GM21447 (cell line): ENCODE measurements around the gene PRKAA1.

Experiments used
- ATAC-seq: cut with Tn5 transposase; IDR thresholded peaks from one replicate; pipeline ENCODE4 v1.9.1; 2021; ENCODE audit not compliant: unreplicated experiment

The PRKAA1 gene

DNA sequence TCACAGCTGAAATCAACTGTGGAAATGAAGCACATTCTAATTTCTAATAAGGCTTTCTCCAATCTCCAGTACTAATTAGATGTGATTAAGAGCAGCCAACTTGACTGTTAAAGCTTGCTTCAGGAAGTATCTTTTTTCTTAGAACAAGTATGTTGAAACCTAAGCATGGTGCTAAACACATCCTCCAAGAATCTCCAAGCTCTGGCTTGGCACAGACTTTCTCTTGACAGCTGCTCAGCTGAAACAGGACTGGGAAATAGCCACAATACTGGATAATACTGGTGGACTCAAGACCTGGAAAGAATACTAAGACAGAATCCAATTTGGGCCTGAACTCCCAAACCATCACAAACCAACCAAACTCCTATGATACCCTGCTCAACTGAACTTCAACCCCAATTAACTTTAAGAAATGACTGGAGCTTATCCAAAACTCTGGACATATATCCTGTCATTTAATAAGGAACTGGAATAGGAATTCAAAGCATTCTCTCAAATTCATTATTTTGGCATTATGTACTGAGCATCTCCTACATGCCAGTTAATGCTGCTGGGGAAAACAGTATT, 16.2 kb downstream of the PRKAA1 start:
- ATAC-seq = no peak

DNA sequence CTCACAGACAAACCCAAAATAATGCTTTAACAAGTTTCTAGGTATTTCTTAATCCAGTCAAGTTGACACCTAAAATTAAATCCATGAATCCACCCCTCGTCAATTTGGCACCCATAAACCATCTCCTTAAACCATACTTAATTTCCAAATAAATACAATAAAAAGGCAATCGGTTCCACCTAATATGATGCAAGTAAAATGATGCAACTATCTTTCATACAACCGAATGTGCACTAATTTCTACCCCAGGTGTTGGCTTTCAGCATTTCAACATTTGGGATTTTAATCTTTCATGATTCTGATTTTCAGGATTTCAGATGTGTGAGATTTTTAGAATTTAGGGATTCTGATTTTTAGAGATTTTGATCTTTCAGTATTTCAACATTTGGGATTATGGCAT, 17.3 kb downstream of the PRKAA1 start:
- no peak for ATAC-seq

DNA sequence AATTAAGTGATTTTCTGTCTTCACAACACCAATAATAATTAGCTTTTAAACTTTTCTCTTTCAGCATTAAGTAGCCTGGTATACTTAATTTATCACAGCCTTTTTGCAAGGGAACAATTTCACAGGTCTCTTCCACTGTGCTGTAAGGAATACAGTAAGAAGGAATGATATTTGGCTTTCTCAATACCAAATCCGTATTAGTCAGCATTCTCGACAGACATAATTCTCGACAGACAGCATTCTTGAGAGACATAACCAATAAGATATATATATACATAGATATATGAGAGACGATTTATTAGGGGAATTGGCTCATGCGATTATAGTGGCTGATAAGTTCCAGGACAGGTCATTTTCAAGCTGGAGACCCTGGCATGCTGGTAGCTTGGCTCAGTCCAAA, 18.0 kb downstream of the PRKAA1 start:
- ATAC-seq = no peak

DNA sequence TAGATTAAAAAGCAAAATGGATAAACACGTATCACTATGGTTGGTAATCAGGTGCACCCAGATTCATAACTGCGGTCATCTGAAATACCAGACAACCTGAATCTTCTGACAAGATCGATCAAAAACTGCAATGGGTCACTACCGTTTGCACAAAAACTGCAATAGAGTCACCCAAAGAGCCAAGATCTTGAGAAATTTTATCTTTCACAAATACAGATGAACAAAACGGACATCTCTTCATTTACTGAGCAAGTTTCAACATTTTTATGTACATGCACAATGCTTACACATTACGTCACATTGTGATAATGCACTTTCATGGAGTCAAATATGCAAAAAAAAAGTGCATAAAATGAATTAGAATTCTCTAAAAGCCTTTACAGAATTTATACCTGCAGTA, 18.6 kb downstream of the PRKAA1 start:
- no peak for ATAC-seq

DNA sequence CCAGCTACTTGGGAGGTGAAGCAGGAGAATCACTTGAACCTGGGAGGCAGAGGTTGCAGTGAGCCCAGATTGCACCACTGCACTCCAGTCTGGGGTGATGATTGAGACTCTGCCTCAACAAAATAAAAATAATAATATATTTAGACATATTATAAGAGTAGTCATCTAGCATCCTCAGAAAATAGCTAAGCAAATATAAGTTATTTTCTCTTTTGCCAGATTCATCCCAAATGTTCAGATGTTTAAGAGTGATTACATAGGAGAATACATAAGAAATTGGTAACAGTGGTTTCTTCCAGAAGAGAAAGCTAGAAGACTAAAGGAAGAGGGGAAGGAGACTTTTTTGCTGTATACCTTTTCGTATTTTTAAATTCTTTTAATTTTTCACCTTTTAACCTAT, 20.0 kb downstream of the PRKAA1 start:
- no peak for ATAC-seq

GRCh38 chr5:40776658-40776977, 21.6 kb downstream of the PRKAA1 start:
- ATAC-seq = no peak

- ATAC-seq = no peak
These were observed 22.1 kb downstream of the PRKAA1 start for GRCh38 chr5:40775846-40776657.

DNA sequence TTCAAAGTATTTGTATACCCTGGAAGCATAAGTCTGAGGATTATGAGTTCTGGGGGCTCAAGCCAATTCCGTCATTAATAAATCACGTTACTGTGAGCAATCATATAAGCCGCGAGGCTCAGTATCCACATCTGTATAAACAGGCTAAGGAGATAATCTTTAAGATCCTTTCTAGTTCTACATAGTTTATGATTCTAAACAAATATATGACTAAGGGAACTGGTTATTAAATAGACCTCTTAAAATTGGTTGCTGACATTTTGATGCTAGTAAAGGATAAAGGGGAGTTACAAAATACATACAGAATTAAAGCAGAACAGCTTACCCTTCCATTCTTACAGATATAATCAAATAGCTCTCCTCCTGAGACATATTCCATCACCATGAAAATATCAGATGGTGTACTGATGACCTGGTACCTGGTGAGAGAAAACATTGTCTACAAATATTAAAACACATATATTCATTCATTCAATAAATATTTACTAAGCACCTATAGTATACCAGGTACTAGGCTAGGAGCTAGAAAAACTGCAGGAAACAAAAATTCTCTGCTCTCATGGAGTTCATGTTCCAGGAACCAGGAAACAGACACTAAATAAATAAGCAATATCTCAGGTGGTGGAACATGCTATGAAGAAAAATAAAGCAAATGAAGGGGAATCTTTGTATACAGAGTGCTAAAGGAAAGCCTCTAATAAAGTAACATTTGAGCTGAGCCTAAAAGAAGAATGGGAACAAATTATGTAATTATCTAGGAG, 22.9 kb downstream of the PRKAA1 start:
- no peak for ATAC-seq

DNA sequence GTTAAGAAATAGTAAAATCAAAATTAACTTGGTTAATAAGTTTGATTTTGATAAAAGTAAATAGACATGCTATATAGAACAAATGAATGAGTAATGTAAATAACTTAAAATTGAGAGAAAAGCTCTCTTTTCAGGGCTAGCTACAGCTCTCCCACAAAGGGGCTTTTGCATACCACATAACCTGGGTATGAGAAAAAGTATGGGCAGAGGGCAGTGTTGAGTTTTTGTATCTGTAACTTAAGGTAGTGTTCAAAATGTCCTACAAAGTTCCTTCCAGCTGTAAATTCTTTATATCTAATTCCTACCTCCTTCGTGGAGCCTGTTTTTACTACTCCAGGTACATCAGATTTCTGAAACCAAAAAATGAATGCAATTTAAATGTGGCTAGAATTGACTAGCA, 23.6 kb downstream of the PRKAA1 start:
- no peak for ATAC-seq

DNA sequence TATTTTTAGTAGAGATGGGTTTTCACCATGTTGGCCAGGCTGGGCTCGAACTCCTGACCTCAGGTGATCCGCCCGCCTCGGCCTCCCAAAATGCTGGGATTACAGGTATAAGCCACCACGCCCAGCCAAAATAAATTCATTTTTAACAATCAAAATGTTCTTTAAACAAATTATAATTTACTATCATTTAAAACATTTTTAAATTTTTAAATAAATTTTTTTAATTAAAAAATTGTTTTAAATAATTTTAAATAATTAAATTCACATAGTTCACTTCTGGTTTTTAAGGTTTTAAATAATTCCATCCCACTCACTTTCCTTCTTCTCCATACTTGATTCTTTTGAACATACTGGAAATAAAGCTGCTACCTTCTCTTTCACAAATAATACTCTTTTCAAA, 27.4 kb downstream of the PRKAA1 start:
- ATAC-seq = no peak

- no peak for ATAC-seq
These were observed 35.5 kb downstream of the PRKAA1 start for GRCh38 chr5:40762705-40763104.

GRCh38 chr5:40757400-40757799, 40.8 kb downstream of the PRKAA1 start:
- no peak for ATAC-seq

- peak; percentile 87 for ATAC-seq
These were observed 42.5 kb downstream of the PRKAA1 start, which contains the start of gene TTC33 for GRCh38 chr5:40755407-40756365. Gene TTC33 (minus strand): TSS chr5:40755961. CDS start chr5:40747018, 8,943 bp downstream.

DNA sequence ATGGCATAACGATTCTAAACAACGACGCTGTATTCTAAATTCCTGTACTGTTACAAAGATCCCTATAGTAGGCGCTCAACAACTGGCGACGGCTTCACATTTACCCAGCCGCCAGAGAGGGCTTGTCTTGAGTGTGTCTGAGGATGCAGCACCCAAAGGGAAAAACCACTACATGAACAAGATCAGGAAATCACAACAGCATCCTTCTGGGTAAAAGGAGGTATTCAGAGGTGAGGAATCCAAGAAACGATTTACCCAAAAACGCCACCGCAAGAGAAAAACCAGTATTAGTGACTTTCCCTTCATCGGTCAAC, 43.1 kb downstream of the PRKAA1 start:
- ATAC-seq = peak; percentile 81

DNA sequence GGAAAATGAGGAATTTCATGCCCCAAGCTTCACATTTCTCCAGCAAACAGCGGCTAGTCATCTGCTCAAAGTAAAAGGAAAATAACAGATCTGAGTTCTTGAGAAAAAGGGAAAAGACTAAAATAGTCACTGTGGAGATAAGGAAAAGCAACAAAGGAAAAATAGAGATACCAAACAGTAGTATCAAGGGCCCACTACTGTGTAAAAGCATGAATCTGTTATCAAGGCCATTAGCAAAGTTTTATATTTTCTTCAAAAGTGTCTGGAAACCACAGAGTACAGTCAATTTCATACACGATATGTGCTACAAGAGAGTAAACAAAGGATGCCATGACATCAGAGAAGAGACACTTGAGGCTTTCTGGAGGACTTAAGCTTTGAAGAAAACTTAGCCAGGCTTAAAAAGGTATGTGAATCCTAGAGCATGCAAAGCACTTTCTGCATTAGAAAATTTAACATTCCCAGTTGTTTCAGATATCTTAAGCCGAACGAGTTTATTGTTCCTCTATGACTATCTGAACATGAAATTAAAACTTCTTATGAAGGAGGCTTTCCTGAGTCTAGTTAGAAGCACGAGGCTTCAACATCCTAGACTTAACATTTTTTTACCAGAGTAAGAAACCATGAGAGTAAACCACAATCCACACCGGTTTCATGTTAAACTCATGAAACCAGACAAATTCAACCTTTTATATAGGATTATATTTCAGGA, 43.6 kb downstream of the PRKAA1 start:
- ATAC-seq = peak; percentile 12

DNA sequence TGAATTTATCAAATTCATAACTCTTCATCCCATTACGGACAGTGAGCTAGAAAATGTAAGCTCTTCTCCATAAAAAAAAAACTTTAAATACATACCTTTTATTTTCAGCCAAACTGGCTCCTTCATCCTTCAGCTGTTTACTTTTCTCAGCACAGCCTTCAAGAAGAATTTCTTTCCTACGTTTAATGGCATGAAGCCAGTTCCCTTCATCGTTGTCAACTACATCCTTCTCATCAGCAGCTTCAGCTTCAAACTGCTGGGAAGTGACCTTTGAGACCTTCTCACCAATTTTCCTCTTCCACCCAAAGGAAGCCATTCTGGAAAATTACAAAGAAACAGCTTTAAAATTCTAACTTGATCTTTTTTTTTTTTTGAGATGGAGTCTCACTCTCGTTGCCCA, 51.5 kb downstream of the PRKAA1 start:
- ATAC-seq = no peak

- no peak for ATAC-seq
These were observed 54.4 kb downstream of the PRKAA1 start for GRCh38 chr5:40743771-40744170.

- ATAC-seq = no peak
These were observed 59.7 kb downstream of the PRKAA1 start for GRCh38 chr5:40738502-40738901.

DNA sequence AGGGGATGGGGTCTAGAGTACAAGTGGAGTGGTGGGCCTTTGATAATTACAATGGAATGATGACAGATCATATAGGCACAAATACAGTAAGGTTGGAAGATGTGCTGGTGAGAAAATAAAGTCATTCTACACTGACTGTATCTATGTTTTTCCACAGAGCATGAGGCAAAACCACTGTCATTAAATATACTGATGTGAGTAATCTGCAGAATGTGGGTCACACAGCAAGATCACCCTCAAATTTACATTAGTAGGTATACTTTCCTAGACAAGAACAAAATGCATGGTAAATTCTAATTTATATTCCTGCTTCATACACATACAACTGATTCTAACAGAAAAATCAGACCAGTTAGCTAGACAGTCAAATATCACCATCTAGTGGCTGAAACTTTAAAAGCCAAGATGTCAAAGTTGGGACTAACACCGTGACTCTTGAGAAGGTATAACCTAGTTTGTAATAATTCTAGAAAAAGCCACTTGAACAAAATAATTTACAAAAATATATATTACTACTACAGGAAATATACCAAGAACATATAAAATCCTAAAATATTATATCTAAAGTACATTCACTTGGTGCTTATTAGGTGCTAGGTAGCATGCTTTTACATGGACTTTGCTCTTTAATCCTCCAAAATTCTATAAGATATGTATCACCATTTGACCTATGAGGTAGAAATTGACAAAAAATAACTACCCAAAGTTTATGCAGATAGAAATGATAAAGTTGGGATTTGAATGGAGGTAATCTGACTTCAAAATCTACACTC, 61.9 kb downstream of the PRKAA1 start:
- ATAC-seq = peak; percentile 87

- ATAC-seq = no peak
These were observed 62.6 kb downstream of the PRKAA1 start for GRCh38 chr5:40735609-40736008.
